AG10803 (cell line): ENCODE measurements around the gene COG3.

Experiments used
- DNase-seq: peaks from one replicate; pipeline ENCODE4 v3.0.0; 2010; ENCODE audit warnings: low read depth
- H3K4me3 ChIP-seq: 2 replicates; pipeline ENCODE4 v1.5.1; 2011; ENCODE audit warnings: mild to moderate bottlenecking, low read length, control low read depth
- CTCF ChIP-seq: conservative IDR thresholded peaks from 2 replicates; pipeline ENCODE4 v1.5.1; 2011; ENCODE audit warnings: mild to moderate bottlenecking, low read length, control low read depth, inconsistent platforms

Gene COG3

DNA sequence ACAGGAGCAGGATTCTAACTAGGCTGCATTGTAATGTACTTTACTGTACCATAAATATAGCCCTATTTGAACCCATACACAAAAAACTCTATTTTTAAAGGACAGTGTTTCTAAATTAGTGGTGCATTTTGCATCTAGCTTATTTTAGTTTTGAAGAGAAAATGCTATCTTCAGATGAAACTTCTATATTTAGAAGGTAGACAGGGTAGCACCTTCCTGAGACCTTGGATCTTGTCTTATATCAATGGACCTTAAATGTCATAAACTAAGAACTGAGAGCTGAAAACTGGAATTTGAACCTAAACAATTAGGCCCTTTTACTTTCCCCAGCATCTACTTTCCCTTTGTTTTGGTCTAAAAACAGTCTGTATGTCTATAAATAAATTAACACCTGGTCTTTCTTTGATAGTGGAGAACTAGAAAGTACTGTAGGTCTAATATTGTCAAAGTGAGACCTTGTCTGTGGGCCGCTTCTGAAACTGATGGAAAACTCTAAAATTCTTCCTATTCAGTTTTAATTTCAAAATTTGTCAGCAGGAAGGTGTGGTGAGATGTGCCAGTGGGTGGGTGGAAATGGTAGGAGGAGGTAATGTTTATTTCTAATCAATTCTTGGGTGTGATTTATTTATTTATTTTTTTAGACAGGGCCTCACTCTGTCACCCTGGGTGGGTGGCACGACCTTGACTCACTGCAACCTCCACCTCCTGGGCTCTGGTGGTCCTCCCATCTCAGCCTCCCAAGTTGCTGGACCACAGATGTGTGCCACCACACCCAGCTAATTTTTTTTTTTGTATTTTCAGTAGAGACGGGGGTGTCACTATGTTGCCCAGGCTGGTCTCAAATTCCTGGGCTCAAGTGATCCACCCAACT lies 10.1 kb downstream of the COG3 start:
- no peak for TF ChIP-seq CTCF
- no peak overlapping the region for H3K4me3 ChIP-seq
- no peak for DNase-seq

- no peak for DNase-seq
- no peak overlapping the region for H3K4me3 ChIP-seq
- no peak for TF ChIP-seq CTCF
These were observed 14.9 kb downstream of the COG3 start for GRCh38 chr13:45479661-45480060.

DNA sequence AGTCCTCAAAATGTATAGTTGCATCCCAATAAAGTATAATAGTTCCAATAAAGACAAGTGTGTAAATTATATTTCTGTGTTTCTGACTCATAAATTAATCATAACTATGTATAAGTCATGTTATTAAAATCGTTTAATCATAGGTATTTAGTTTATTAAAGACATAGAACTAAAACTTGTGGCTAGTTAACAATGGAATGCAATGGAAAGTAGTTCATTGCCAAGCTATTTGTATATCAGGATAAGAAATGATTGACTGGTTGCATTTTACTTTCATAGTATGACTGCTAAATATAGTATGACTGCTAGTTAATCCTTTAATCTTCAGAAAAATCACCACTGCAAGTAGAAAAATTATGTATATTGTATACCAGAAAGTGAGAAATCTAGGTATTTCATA lies 16.9 kb downstream of the COG3 start:
- DNase-seq: no peak
- no peak for TF ChIP-seq CTCF
- no peak overlapping the region for H3K4me3 ChIP-seq

DNA sequence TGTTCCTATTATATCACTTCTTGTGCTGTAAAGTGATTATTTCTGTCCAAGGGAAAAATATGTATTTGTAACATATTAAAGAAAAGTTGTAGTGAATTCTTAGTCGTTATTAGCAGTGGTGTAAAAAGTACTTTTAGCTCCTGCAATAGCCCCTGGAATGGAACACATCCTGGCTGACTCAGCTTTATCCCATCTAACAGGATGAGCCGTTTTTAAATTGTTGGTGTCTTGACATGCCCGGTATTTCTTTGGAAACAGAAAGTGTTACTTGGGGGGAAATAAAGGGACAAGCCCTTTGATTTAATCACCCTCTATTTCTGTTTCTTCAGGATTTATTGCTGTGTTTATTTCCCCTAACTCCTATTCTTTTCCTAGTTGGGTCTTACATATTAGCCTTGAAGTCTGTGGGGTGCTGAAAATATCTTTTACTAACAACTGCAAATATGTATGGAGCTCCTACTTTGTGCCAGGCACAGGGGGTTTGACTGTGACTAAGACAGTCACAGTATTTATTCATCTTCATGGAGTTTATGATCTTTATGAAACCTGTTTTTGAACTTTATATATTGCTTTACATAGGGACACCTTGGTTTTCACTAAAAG lies 17.9 kb downstream of the COG3 start:
- no peak overlapping the region for H3K4me3 ChIP-seq
- no peak for TF ChIP-seq CTCF
- peak; percentile 27 for DNase-seq

DNA sequence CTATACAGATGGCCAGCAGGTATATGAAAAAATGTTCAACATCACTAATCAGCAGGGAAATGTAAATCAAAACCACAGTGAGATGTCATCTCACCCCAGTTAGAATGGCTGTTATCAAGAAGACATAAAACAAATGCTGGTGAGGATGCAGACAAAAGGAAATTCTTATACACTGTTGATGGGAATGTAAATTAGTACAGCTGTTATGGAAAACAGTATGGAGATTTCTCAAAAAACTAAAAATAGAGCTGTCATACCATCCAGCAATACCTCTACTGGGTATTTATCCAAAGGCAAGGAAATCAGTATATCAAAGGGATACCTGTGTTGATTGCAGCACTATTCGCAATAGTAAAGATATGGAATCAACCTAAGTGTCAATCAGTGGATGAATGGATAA lies 22.9 kb downstream of the COG3 start:
- DNase-seq: no peak
- TF ChIP-seq CTCF: no peak
- no peak overlapping the region for H3K4me3 ChIP-seq

- H3K4me3 ChIP-seq: no peak overlapping the region
- TF ChIP-seq CTCF: no peak
- no peak for DNase-seq
These were observed 25.3 kb downstream of the COG3 start for GRCh38 chr13:45490068-45490467.

GRCh38 chr13:45492538-45492937 lies 27.8 kb downstream of the COG3 start:
- no peak overlapping the region for H3K4me3 ChIP-seq
- TF ChIP-seq CTCF: no peak
- peak; percentile 68 for DNase-seq
